Measurements from ENCODE around the gene TTYH1.
"Not testable (repeated sequence)": the region's sequence is repeated elsewhere in the genome, so short reads cannot be mapped to it uniquely, and the experiment has no call there.

Gene TTYH1

DNA sequence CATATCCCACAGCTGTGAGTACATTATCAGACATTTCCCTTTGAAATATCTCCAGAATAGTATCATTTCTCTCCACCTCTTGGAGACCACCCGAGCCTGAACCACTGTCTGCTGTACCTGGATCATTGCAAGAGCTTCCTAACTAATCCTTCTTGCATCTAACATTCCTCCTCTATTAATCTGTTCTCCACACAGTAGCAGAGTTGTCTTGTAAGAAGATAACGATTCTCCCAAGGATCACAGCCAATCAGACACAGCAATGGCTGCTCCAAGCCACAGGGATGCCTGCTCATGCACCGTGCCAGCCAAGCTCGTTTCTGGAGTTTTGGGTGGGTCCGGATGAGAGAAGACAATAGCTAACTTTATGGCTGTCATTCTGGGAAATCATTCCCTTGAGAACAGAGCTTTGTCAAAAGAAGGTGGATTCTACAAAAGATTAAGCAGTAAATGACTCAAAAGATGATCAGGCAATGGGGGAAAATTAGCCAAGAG is 36.0 kb upstream of the TTYH1 start:
- H3K9me3 ChIP-seq (replicated peaks; ENCODE audit: low read length), result no peaks in the 10 kb centered on the region
- H3K4me3 ChIP-seq (ENCODE audit: low read length), result no peak overlapping the region
- H3K27me3 ChIP-seq (ENCODE audit: control insufficient read depth, insufficient read depth, low read length), result no peaks in the 10 kb centered on the region
- H3K36me3 ChIP-seq (ENCODE audit: insufficient read depth, low read length), result no peaks in the 10 kb centered on the region
- no peak overlapping the region for H3K9ac ChIP-seq (ENCODE audit: low read depth, low read length)
- no peaks in the 10 kb centered on the region for H3K4me1 ChIP-seq (ENCODE audit: control insufficient read depth, insufficient read depth, low read length)
- no peak overlapping the region for H3K4me2 ChIP-seq (ENCODE audit: low read length)

DNA sequence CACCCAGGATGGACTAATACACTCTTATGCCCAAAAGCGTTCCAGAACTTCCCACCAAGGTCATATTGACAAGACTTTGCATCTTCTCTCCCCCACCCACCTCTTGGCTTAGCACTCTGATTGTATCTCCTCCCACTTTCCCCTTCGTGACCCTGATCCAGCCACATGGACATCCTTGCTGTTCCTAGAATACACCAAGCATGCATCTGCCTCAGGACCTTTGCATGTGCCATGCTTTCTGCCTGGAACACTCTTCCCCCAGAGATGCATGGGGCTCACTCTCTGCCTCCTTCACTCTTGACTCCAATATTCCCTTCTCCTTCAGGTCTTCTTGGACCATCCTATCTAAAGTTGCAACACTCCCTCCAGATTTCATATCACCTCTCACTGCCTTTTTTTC is 34.4 kb upstream of the TTYH1 start:
- H3K27me3 ChIP-seq (ENCODE audit: control insufficient read depth, insufficient read depth, low read length), result no peaks in the 10 kb centered on the region
- H3K9me3 ChIP-seq (replicated peaks; ENCODE audit: low read length), result no peaks in the 10 kb centered on the region
- H3K9ac ChIP-seq (ENCODE audit: low read depth, low read length), result no peak overlapping the region
- no peak overlapping the region for H3K4me3 ChIP-seq (ENCODE audit: low read length)
- no peaks in the 10 kb centered on the region for H3K4me1 ChIP-seq (ENCODE audit: control insufficient read depth, insufficient read depth, low read length)
- no peaks in the 10 kb centered on the region for H3K36me3 ChIP-seq (ENCODE audit: insufficient read depth, low read length)
- H3K4me2 ChIP-seq (ENCODE audit: low read length), result no peak overlapping the region

DNA sequence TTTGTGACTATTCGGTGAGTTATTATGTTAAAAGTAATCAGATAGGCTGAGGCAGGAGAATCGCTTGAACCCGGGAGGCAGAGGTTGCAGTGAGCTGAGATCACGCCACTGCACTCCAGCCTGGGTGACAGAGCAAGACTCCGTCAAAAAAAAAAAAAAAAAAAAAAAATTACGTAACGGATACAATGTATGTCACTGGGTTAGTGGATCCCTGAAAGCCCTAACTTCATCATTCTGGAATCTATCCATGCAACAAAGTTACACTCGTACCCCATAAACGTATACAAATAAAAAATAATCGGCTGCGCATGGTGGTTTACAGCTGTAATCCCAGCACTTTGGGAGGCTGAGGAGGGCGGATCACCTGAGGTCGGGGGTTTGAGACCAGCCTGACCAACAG is 33.2 kb upstream of the TTYH1 start:
- H3K9ac ChIP-seq (ENCODE audit: low read depth, low read length); H3K27me3 ChIP-seq (ENCODE audit: control insufficient read depth, insufficient read depth, low read length); H3K4me3 ChIP-seq (ENCODE audit: low read length); H3K4me2 ChIP-seq (ENCODE audit: low read length); H3K36me3 ChIP-seq (ENCODE audit: insufficient read depth, low read length); H3K4me1 ChIP-seq (ENCODE audit: control insufficient read depth, insufficient read depth, low read length); H3K9me3 ChIP-seq (replicated peaks; ENCODE audit: low read length): not testable (repeated sequence)

DNA sequence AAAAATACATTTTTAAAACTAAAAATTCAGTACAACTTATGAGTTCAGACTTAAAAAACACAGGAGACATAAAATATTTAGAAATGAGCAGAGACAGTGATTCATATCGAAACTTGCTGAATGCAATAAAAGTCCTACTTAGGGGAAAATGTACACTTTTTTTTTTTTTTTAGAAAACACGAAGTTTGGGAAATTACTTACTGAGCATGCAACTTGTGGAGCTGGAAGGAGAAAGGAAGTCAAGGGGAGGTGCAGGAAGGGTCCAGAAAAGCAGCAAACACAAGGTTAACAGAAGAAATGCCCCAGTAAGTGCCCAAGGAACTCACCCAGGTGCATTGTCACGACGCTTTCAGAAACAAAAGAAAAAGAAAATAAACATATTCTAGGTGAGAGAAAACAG is 31.9 kb upstream of the TTYH1 start:
- Histone ChIP-seq H3K4me2 (ENCODE audit: low read length) (no peak overlapping the region), H3K27me3 (ENCODE audit: control insufficient read depth, insufficient read depth, low read length) (peaks cover 5% of the 10 kb centered on the region), H3K4me1 (ENCODE audit: control insufficient read depth, insufficient read depth, low read length) (no peaks in the 10 kb centered on the region), H3K9ac (ENCODE audit: low read depth, low read length) (no peak overlapping the region), H3K4me3 (ENCODE audit: low read length) (no peak overlapping the region), H3K9me3 (replicated peaks; ENCODE audit: low read length) (no peaks in the 10 kb centered on the region), H3K36me3 (ENCODE audit: insufficient read depth, low read length) (no peaks in the 10 kb centered on the region)

DNA sequence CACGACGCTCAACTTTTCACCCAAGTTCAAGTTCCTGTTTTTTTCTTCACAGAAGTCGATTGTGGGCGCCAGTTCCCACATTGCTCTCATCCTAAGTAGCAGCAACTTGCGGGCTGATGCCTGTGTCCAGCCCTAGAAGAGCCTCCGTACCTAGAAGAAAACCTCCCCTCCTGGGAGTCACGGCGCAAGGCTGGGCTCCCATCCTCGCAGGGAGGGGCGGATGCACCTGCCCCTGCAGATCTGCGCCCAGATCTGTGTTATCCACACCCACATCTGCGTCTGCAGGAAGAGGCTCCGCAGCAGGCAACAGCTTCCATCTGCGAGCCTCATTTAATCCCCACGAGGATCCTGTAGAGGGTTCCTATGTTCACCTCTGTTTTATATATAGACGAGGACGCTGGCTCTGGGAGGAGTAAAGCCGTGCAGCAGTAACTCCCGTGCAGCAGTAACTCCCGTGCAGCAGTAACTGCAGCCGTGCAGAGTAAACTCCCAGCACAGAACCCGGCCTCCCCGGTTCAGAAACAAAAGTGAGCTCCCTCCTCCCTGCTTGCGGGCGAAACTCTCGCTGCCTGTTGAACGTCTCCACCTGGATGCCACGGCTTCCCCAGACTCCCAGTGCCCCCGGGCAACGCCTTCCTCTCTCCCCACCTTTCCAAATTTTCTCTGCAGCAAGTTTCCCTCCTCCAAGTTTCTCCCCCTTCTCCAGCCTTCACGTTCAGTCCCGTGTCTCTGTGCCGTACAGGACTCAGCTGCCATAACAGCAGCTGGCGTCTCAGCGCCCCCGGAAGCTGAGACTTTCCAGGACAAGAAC is 27.1 kb upstream of the TTYH1 start:
- Histone ChIP-seq H3K4me2 (ENCODE audit: low read length) (peak overlapping the region; percentile 57), H3K9me3 (replicated peaks; ENCODE audit: low read length) (no peaks in the 10 kb centered on the region), H3K4me3 (ENCODE audit: low read length) (peak overlapping the region; percentile 35), H3K9ac (ENCODE audit: low read depth, low read length) (no peak overlapping the region), H3K36me3 (ENCODE audit: insufficient read depth, low read length) (no peaks in the 10 kb centered on the region), H3K4me1 (ENCODE audit: control insufficient read depth, insufficient read depth, low read length) (no peaks in the 10 kb centered on the region), H3K27me3 (ENCODE audit: control insufficient read depth, insufficient read depth, low read length) (peaks cover 13% of the 10 kb centered on the region)

DNA sequence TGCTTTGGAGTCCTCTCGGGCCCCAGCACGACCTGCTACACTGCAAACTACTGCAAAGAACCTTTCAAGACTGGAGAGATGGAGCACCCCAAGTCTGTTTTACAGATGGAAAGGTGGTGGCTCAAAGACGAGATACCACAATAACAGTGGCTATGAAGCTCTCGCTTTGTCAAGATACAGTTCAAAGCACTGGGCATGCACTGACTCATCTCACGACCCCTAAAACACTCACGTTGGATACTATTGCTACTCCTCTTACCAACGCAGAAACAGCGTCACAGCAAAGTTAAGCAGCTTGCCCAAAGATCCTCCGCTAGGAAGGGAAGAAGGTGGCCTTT is 26.5 kb upstream of the TTYH1 start:
- Histone ChIP-seq H3K4me2 (ENCODE audit: low read length) (peak overlapping the region; percentile 57), H3K27me3 (ENCODE audit: control insufficient read depth, insufficient read depth, low read length) (peaks cover 13% of the 10 kb centered on the region), H3K4me1 (ENCODE audit: control insufficient read depth, insufficient read depth, low read length) (no peaks in the 10 kb centered on the region), H3K36me3 (ENCODE audit: insufficient read depth, low read length) (no peaks in the 10 kb centered on the region), H3K9ac (ENCODE audit: low read depth, low read length) (no peak overlapping the region), H3K9me3 (replicated peaks; ENCODE audit: low read length) (no peaks in the 10 kb centered on the region), H3K4me3 (ENCODE audit: low read length) (peak overlapping the region; percentile 35)

DNA sequence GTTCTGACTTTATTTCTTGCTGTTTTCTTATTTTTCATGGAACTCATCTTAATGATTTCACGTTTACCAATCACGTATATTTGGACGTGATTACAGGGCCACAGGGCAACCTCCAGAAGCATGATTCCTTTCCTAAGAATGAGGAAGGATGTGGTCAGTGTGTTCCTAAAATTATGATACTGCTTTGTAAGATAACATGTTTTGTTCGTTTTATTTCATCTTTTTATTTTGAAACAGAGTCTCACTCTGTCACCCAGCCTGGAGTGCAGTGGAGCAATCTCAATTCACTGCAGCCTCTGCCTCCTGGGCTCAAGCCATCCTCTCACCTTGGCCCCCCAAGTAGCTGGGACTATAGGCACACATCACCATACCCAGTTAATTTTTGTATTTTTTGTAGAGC is 25.7 kb upstream of the TTYH1 start:
- Histone ChIP-seq H3K4me2 (ENCODE audit: low read length) (no peak overlapping the region), H3K27me3 (ENCODE audit: control insufficient read depth, insufficient read depth, low read length) (peaks cover 13% of the 10 kb centered on the region), H3K4me1 (ENCODE audit: control insufficient read depth, insufficient read depth, low read length) (no peaks in the 10 kb centered on the region), H3K36me3 (ENCODE audit: insufficient read depth, low read length) (no peaks in the 10 kb centered on the region), H3K9ac (ENCODE audit: low read depth, low read length) (no peak overlapping the region), H3K4me3 (ENCODE audit: low read length) (no peak overlapping the region), H3K9me3 (replicated peaks; ENCODE audit: low read length) (no peaks in the 10 kb centered on the region)

DNA sequence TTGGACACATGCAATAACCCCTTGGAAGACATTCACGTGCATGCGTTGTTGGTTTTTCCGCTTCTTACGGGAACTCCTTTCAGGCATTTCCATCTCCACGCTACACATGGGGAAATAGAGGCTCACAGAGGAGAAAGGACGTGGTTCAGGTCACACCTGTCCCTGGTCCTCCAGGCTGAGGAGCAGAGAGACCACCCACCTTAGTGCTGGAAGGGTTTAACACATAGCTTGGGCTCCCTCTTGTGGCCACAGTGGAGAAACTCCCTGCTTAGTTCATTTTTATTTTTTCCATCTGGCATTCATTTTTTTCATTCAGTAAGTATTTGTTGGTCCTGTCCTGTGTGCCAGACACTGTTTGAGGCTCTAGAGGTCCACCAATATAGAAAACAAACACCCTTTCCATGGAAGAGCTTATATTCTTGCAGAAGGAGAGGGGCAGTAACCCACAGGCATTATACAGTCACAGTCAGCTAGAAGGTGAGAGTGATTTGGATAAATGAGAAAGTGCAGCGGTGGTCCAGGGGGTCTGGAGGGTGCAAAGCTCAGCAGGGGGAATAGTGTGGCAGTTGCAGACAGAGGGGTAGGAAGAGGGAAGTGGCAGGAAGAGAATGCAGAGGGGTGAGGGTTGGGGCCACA is 24.2 kb upstream of the TTYH1 start:
- peaks cover 13% of the 10 kb centered on the region for H3K27me3 ChIP-seq (ENCODE audit: control insufficient read depth, insufficient read depth, low read length)
- H3K4me1 ChIP-seq (ENCODE audit: control insufficient read depth, insufficient read depth, low read length), result no peaks in the 10 kb centered on the region

DNA sequence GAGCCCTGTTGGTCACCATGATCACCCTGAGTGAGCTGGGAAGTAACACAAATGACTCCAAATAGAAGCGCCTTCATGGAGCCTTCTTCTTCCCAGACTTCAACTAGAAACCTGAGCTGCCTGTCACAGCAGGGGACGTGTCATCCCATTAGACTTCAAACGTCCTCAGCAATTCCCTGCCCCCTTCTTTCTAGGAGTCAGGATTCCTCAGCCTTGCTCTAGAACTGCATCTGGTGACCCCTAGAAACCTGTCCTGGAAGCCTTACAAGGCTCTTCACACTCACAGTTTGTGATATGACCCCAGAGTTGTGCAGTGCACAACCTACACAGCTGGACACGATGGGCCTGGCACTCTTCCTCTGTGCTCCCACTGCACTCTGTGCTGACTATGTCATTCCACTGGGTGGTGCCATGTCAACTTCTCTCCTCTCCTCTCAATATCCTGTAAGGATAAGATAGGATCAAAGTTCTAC is 23.6 kb upstream of the TTYH1 start:
- no peak overlapping the region for H3K4me3 ChIP-seq (ENCODE audit: low read length)
- no peak overlapping the region for H3K9ac ChIP-seq (ENCODE audit: low read depth, low read length)
- H3K4me2 ChIP-seq (ENCODE audit: low read length), result no peak overlapping the region
- H3K36me3 ChIP-seq (ENCODE audit: insufficient read depth, low read length), result no peaks in the 10 kb centered on the region
- H3K27me3 ChIP-seq (ENCODE audit: control insufficient read depth, insufficient read depth, low read length), result peaks cover 13% of the 10 kb centered on the region
- H3K9me3 ChIP-seq (replicated peaks; ENCODE audit: low read length), result no peaks in the 10 kb centered on the region
- H3K4me1 ChIP-seq (ENCODE audit: control insufficient read depth, insufficient read depth, low read length), result no peaks in the 10 kb centered on the region

More for the DNA sequence above, 24.2 kb upstream of the TTYH1 start:
- Histone ChIP-seq H3K4me2 (ENCODE audit: low read length) (no peak overlapping the region), H3K9me3 (replicated peaks; ENCODE audit: low read length) (no peaks in the 10 kb centered on the region), H3K9ac (ENCODE audit: low read depth, low read length) (no peak overlapping the region), H3K4me3 (ENCODE audit: low read length) (no peak overlapping the region), H3K36me3 (ENCODE audit: insufficient read depth, low read length) (no peaks in the 10 kb centered on the region)

DNA sequence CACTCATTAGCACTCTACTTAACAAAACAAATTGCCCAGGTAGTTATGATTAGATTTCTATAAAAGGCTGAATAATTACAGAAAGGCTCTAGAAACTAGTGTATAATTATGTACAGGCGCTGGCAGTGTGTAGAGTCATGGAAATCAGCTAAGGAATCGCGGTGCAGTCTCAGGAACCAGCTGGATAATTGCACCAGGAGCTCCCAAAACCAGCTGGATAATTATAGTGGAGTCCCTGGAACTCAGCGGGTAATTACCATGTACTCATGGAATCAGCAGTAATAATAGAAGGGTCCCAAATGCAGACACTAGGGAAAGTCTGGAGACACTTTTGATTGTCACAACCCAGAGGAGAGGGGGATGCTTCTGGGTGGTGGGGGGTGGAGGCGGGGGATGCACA is 23.2 kb upstream of the TTYH1 start:
- H3K27me3 ChIP-seq (ENCODE audit: control insufficient read depth, insufficient read depth, low read length), result peaks cover 13% of the 10 kb centered on the region
- no peaks in the 10 kb centered on the region for H3K36me3 ChIP-seq (ENCODE audit: insufficient read depth, low read length)
- no peaks in the 10 kb centered on the region for H3K9me3 ChIP-seq (replicated peaks; ENCODE audit: low read length)
- H3K4me2 ChIP-seq (ENCODE audit: low read length), result no peak overlapping the region
- no peak overlapping the region for H3K9ac ChIP-seq (ENCODE audit: low read depth, low read length)
- no peak overlapping the region for H3K4me3 ChIP-seq (ENCODE audit: low read length)
- no peaks in the 10 kb centered on the region for H3K4me1 ChIP-seq (ENCODE audit: control insufficient read depth, insufficient read depth, low read length)

DNA sequence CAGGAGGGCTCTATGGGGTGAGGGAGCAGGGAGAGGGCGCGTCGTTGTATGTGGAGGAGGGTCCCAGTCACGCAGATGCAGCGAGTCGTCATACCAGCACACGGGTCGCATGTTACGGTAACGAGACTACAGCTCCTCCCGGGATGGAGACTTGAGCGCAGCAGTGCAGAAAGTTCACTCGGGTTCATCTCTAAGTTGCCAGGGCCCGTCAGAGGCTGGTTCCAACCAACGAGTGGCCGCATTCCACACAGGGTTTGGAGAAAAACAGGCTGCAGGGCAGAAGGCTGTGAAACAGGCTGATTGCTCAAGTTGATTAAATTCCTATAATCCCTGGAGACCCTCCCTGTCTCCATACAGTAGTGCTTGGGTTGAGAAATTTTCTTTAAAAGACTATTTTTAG is 21.9 kb upstream of the TTYH1 start:
- Histone ChIP-seq H3K4me1 (ENCODE audit: control insufficient read depth, insufficient read depth, low read length) (no peaks in the 10 kb centered on the region), H3K36me3 (ENCODE audit: insufficient read depth, low read length) (no peaks in the 10 kb centered on the region), H3K4me2 (ENCODE audit: low read length) (no peak overlapping the region), H3K9ac (ENCODE audit: low read depth, low read length) (no peak overlapping the region), H3K27me3 (ENCODE audit: control insufficient read depth, insufficient read depth, low read length) (peaks cover 7% of the 10 kb centered on the region), H3K9me3 (replicated peaks; ENCODE audit: low read length) (no peaks in the 10 kb centered on the region), H3K4me3 (ENCODE audit: low read length) (no peak overlapping the region)

DNA sequence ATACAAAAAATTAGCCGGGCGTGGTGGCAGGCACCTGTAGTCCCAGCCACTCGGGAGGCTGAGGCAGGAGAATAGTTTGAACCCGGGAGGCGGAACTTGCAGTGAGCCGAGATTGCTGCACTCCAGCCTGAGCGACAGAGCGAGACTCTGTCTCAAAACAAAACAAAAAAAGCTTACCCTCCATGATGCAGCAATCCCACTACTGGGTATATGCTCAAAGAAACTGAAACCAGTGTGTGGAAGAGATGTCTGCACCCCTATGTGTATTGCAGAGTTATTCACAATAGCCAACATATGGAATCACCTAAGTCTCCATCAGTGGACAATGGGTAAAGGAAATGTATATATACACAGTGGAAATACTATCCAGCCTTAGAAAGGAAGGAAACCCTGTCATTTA is 19.6 kb upstream of the TTYH1 start:
- Histone ChIP-seq H3K9me3 (replicated peaks; ENCODE audit: low read length) (no peaks in the 10 kb centered on the region), H3K4me2 (ENCODE audit: low read length) (no peak overlapping the region), H3K4me1 (ENCODE audit: control insufficient read depth, insufficient read depth, low read length) (no peaks in the 10 kb centered on the region), H3K9ac (ENCODE audit: low read depth, low read length) (no peak overlapping the region), H3K36me3 (ENCODE audit: insufficient read depth, low read length) (no peaks in the 10 kb centered on the region), H3K4me3 (ENCODE audit: low read length) (no peak overlapping the region), H3K27me3 (ENCODE audit: control insufficient read depth, insufficient read depth, low read length) (no peaks in the 10 kb centered on the region)
